Pulmonary artery endothelial cell (primary cell): ENCODE results near the gene EPX. TPM values are rescaled to one million over a fixed set of nuclear protein-coding genes. Genes with fewer than 3 reads are reported as not detected.

Experiments
- DNase-seq: peaks from one replicate; pipeline ENCODE4 v3.0.0-alpha.2; 2011; ENCODE audit warnings: low read depth, low spot score
- total RNA-seq: library from RNA; depleted of rRNA; stranded (reverse); fragments of >200 nt; gene quantifications from 2 replicates; pipeline ENCODE4 v1.2.3, GENCODE V29; 2014

Gene EPX
- total RNA-seq, 1 donor from 2014 or later: not detected

- no peak for DNase-seq
These were observed 58.0 kb downstream of the EPX start for GRCh38 chr17:58250344-58251011.

- DNase-seq: no peak
These were observed 59.6 kb downstream of the EPX start for GRCh38 chr17:58252141-58252540.

- DNase-seq: no peak
These were observed 60.6 kb downstream of the EPX start for GRCh38 chr17:58253082-58253481.

Other genes starting within 250 kb of the EPX start
- gene CUEDC1, start 237.3 kb upstream of the EPX start, total RNA-seq: 4.4 and 5.2 TPM in 2 replicates
- 31.1 and 39.1 TPM in 2 replicates for gene VEZF1, start 204.5 kb upstream of the EPX start, total RNA-seq
- 532 and 769 TPM in 2 replicates for gene SRSF1, start 185.5 kb upstream of the EPX start, total RNA-seq
- gene DYNLL2, start 109.3 kb upstream of the EPX start, total RNA-seq: 11.9 and 20.5 TPM in 2 replicates
- gene OR4D1, start 44.3 kb upstream of the EPX start, total RNA-seq: not detected in 2 replicates
- gene OR4D2, start 25.7 kb upstream of the EPX start, total RNA-seq: not detected in 2 replicates
- gene MKS1, start 26.5 kb downstream of the EPX start, total RNA-seq: 13.8 and 17.0 TPM in 2 replicates
- not detected in 2 replicates for gene LPO, start 45.9 kb downstream of the EPX start, total RNA-seq
- under 0.01 TPM in 1 of 2 replicates, not detected in the other for gene MPO, start 88.2 kb downstream of the EPX start, total RNA-seq
- gene TSPOAP1, start 136.1 kb downstream of the EPX start, total RNA-seq: not detected in 2 replicates
- 39.5 and 51.4 TPM in 2 replicates for gene SUPT4H1, start 159.5 kb downstream of the EPX start, total RNA-seq
- 0.11 and 0.13 TPM in 2 replicates for gene RNF43, start 224.8 kb downstream of the EPX start, total RNA-seq